WTC11 (cell line): ENCODE data around the gene SERPINH1. TPM values are rescaled to one million over a fixed set of nuclear protein-coding genes. Genes with fewer than 3 reads are reported as not detected.

Experiments used
- EMX1 ChIP-seq: fragments of 250-450 bp; sonication (Bioruptor Pico); IDR thresholded peaks from 2 replicates; pipeline ENCODE4 v1.8.0; 2021; ENCODE audit warnings: mild to moderate bottlenecking
- ETV6 ChIP-seq: sonication (generic); formaldehyde crosslinking; IDR thresholded peaks from 2 replicates; pipeline ENCODE4 v1.8.1; 2022; ENCODE audit warnings: mild to moderate bottlenecking, missing genetic modification reagents
- FOXJ3 ChIP-seq: sonication (generic); formaldehyde crosslinking; IDR thresholded peaks from 2 replicates; pipeline ENCODE4 v1.9.0; 2021; ENCODE audit warnings: missing genetic modification reagents, mild to moderate bottlenecking, borderline replicate concordance
- JUN ChIP-seq: sonication (generic); formaldehyde crosslinking; IDR thresholded peaks from 2 replicates; pipeline ENCODE4 v1.8.0; 2023; ENCODE audit warnings: mild to moderate bottlenecking, missing genetic modification reagents
- NR3C1 ChIP-seq: sonication (generic); formaldehyde crosslinking; conservative IDR thresholded peaks from 2 replicates; pipeline ENCODE4 v1.8.1; 2023; ENCODE audit warnings: low read depth, mild to moderate bottlenecking, missing genetic modification reagents
- PRRX2 ChIP-seq: fragments of 250-450 bp; sonication (Bioruptor Pico); IDR thresholded peaks from 2 replicates; pipeline ENCODE4 v1.8.0; 2021; ENCODE audit warnings: mild to moderate bottlenecking
- SMAD3 ChIP-seq: sonication (generic); formaldehyde crosslinking; IDR thresholded peaks from 2 replicates; pipeline ENCODE4 v1.8.0; 2022; ENCODE audit warnings: missing genetic modification reagents, mild to moderate bottlenecking, borderline replicate concordance
- SMAD4 ChIP-seq: sonication (generic); formaldehyde crosslinking; IDR thresholded peaks from 2 replicates; pipeline ENCODE4 v1.8.0; 2022; ENCODE audit warnings: mild to moderate bottlenecking, missing genetic modification reagents
- SOX15 ChIP-seq: fragments of 250-450 bp; sonication (Bioruptor Pico); IDR thresholded peaks from 2 replicates; pipeline ENCODE4 v1.9.0; 2021; ENCODE audit warnings: mild to moderate bottlenecking
- ZBTB21 ChIP-seq: sonication (generic); formaldehyde crosslinking; IDR thresholded peaks from 2 replicates; pipeline ENCODE4 v1.8.1; 2023; ENCODE audit warnings: mild to moderate bottlenecking, missing genetic modification reagents, borderline replicate concordance
- total RNA-seq: library from RNA; stranded (reverse); gene quantifications from 3 replicates; pipeline ENCODE4 v1.2.3, GENCODE V29; 2021
- TF ChIP-seq, protein P1 (sequence below): sonication (generic); formaldehyde crosslinking; IDR thresholded peaks from 2 replicates; pipeline ENCODE4 v1.8.0; 2023; ENCODE audit warnings: missing genetic modification reagents, mild to moderate bottlenecking, borderline replicate concordance
- TF ChIP-seq, protein P2 (sequence below): sonication (generic); formaldehyde crosslinking; IDR thresholded peaks from 2 replicates; pipeline ENCODE4 v1.8.1; 2022; ENCODE audit warnings: low read depth, mild to moderate bottlenecking, moderate library complexity, missing genetic modification reagents, borderline replicate concordance
- TF ChIP-seq, protein P3 (sequence below): fragments of 250-450 bp; sonication (Bioruptor Pico); IDR thresholded peaks from 2 replicates; pipeline ENCODE4 v1.9.0; 2021; ENCODE audit warnings: moderate library complexity, mild to moderate bottlenecking, inconsistent platforms, borderline replicate concordance
- TF ChIP-seq, protein P4 (sequence below): fragments of 250-450 bp; sonication (Bioruptor Pico); IDR thresholded peaks from 2 replicates; pipeline ENCODE4 v1.9.0; 2021; ENCODE audit warnings: mild to moderate bottlenecking
- TF ChIP-seq, protein P5 (sequence below): sonication (generic); formaldehyde crosslinking; IDR thresholded peaks from 2 replicates; pipeline ENCODE4 v1.8.1; 2023; ENCODE audit warnings: mild to moderate bottlenecking, moderate library complexity, missing genetic modification reagents
- TF ChIP-seq, protein P6 (sequence below): sonication (generic); formaldehyde crosslinking; IDR thresholded peaks from 2 replicates; pipeline ENCODE4 v1.8.1; 2022; ENCODE audit warnings: mild to moderate bottlenecking, missing genetic modification reagents, moderate library complexity, borderline replicate concordance
- TF ChIP-seq, protein P7 (sequence below): sonication (generic); formaldehyde crosslinking; conservative IDR thresholded peaks from 2 replicates; pipeline ENCODE4 v1.8.1; 2023; ENCODE audit warnings: mild to moderate bottlenecking, low read depth, missing genetic modification reagents, moderate library complexity
- TF ChIP-seq, protein P8 (sequence below): sonication (generic); formaldehyde crosslinking; conservative IDR thresholded peaks from 2 replicates; pipeline ENCODE4 v1.8.1; 2022; ENCODE audit warnings: mild to moderate bottlenecking, missing genetic modification reagents
- TF ChIP-seq, protein P9 (sequence below): sonication (generic); formaldehyde crosslinking; IDR thresholded peaks from 2 replicates; pipeline ENCODE4 v1.8.1; 2023; ENCODE audit warnings: mild to moderate bottlenecking, missing genetic modification reagents, moderate library complexity
- TF ChIP-seq, protein P10 (sequence below): sonication (generic); formaldehyde crosslinking; IDR thresholded peaks from 2 replicates; pipeline ENCODE4 v1.8.0; 2022; ENCODE audit warnings: mild to moderate bottlenecking, missing genetic modification reagents

Gene SERPINH1
- total RNA-seq, 1 experiment from 2014 or later, result 411 TPM

DNA sequence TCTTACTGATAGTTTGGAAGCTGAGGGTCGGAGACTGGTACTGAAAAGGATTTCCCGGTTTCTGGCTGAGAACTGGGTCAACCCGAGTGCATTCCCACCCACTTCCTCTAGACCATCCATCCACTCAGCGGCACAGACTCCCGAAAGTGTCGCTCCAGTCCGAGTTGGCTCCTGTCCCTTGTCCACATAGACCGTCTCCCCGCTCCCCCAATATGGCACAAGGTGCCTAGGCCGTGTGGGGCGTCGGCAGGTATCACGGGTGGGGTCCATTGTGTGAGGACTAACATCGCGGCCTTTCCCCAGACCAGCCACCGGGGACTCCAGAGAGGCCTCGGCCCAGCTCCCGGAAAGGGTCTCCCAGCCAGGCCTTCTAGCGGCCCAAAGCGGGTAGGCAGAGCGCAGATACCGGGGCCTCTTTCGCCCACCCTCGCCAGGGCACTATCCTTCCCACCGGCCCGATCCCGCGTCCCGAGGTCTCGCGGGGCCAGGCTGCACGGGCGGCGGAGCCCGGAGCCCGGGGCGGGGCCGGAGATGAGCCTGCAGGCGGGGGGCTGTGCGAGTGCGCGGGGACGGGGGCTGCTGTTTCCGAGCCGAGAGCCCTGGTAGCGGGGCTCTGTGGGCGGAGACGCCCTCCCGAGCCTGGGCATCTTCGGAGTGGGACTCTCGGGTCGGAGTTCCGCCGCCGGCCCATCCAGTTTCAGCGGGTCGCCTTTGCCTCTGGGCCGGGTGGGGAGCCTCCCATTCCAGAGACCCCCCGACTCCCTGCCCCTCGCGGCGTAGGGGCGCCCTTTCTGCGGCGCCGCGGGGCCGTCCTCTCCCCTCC is 21.1 kb downstream of the SERPINH1 start (continued):
- TF ChIP-seq, protein P1, sequence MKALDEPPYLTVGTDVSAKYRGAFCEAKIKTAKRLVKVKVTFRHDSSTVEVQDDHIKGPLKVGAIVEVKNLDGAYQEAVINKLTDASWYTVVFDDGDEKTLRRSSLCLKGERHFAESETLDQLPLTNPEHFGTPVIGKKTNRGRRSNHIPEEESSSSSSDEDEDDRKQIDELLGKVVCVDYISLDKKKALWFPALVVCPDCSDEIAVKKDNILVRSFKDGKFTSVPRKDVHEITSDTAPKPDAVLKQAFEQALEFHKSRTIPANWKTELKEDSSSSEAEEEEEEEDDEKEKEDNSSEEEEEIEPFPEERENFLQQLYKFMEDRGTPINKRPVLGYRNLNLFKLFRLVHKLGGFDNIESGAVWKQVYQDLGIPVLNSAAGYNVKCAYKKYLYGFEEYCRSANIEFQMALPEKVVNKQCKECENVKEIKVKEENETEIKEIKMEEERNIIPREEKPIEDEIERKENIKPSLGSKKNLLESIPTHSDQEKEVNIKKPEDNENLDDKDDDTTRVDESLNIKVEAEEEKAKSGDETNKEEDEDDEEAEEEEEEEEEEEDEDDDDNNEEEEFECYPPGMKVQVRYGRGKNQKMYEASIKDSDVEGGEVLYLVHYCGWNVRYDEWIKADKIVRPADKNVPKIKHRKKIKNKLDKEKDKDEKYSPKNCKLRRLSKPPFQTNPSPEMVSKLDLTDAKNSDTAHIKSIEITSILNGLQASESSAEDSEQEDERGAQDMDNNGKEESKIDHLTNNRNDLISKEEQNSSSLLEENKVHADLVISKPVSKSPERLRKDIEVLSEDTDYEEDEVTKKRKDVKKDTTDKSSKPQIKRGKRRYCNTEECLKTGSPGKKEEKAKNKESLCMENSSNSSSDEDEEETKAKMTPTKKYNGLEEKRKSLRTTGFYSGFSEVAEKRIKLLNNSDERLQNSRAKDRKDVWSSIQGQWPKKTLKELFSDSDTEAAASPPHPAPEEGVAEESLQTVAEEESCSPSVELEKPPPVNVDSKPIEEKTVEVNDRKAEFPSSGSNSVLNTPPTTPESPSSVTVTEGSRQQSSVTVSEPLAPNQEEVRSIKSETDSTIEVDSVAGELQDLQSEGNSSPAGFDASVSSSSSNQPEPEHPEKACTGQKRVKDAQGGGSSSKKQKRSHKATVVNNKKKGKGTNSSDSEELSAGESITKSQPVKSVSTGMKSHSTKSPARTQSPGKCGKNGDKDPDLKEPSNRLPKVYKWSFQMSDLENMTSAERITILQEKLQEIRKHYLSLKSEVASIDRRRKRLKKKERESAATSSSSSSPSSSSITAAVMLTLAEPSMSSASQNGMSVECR (CRISPR knock-in tag), result peak; percentile 69; the same call in 1 of the 2 replicates
- TF ChIP-seq EMX1 (0 out of 2 replicates have a peak, but pooled peaks have one; percentile 10), NR3C1 (0 out of 2 replicates have a peak, but pooled peaks have one; percentile 65), ZBTB21 (CRISPR knock-in tag) (peak; percentile 73; the same call in 1 of the 2 replicates), JUN (CRISPR knock-in tag) (no peak), PRRX2 (CRISPR knock-in tag) (0 out of 2 replicates have a peak, but pooled peaks have one; percentile 59), ETV6 (0 out of 2 replicates have a peak, but pooled peaks have one; percentile 22), FOXJ3 (no peak), SMAD3 (CRISPR knock-in tag) (no peak), SOX15 (CRISPR knock-in tag) (no peak), SMAD4 (CRISPR knock-in tag) (no peak)
- TF ChIP-seq, protein P2, sequence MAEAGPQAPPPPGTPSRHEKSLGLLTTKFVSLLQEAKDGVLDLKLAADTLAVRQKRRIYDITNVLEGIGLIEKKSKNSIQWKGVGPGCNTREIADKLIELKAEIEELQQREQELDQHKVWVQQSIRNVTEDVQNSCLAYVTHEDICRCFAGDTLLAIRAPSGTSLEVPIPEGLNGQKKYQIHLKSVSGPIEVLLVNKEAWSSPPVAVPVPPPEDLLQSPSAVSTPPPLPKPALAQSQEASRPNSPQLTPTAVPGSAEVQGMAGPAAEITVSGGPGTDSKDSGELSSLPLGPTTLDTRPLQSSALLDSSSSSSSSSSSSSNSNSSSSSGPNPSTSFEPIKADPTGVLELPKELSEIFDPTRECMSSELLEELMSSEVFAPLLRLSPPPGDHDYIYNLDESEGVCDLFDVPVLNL (CRISPR knock-in tag), result no peak
- TF ChIP-seq, protein P3, sequence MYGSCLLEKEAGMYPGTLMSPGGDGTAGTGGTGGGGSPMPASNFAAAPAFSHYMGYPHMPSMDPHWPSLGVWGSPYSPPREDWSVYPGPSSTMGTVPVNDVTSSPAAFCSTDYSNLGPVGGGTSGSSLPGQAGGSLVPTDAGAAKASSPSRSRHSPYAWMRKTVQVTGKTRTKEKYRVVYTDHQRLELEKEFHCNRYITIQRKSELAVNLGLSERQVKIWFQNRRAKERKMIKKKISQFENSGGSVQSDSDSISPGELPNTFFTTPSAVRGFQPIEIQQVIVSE, result no peak
- TF ChIP-seq, protein P4, sequence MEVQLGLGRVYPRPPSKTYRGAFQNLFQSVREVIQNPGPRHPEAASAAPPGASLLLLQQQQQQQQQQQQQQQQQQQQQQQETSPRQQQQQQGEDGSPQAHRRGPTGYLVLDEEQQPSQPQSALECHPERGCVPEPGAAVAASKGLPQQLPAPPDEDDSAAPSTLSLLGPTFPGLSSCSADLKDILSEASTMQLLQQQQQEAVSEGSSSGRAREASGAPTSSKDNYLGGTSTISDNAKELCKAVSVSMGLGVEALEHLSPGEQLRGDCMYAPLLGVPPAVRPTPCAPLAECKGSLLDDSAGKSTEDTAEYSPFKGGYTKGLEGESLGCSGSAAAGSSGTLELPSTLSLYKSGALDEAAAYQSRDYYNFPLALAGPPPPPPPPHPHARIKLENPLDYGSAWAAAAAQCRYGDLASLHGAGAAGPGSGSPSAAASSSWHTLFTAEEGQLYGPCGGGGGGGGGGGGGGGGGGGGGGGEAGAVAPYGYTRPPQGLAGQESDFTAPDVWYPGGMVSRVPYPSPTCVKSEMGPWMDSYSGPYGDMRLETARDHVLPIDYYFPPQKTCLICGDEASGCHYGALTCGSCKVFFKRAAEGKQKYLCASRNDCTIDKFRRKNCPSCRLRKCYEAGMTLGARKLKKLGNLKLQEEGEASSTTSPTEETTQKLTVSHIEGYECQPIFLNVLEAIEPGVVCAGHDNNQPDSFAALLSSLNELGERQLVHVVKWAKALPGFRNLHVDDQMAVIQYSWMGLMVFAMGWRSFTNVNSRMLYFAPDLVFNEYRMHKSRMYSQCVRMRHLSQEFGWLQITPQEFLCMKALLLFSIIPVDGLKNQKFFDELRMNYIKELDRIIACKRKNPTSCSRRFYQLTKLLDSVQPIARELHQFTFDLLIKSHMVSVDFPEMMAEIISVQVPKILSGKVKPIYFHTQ, result no peak
- TF ChIP-seq, protein P5, sequence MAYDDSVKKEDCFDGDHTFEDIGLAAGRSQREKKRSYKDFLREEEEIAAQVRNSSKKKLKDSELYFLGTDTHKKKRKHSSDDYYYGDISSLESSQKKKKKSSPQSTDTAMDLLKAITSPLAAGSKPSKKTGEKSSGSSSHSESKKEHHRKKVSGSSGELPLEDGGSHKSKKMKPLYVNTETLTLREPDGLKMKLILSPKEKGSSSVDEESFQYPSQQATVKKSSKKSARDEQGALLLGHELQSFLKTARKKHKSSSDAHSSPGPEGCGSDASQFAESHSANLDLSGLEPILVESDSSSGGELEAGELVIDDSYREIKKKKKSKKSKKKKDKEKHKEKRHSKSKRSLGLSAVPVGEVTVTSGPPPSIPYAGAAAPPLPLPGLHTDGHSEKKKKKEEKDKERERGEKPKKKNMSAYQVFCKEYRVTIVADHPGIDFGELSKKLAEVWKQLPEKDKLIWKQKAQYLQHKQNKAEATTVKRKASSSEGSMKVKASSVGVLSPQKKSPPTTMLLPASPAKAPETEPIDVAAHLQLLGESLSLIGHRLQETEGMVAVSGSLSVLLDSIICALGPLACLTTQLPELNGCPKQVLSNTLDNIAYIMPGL (CRISPR knock-in tag), result peak; percentile 97
- TF ChIP-seq, protein P6, sequence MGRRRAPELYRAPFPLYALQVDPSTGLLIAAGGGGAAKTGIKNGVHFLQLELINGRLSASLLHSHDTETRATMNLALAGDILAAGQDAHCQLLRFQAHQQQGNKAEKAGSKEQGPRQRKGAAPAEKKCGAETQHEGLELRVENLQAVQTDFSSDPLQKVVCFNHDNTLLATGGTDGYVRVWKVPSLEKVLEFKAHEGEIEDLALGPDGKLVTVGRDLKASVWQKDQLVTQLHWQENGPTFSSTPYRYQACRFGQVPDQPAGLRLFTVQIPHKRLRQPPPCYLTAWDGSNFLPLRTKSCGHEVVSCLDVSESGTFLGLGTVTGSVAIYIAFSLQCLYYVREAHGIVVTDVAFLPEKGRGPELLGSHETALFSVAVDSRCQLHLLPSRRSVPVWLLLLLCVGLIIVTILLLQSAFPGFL, result no peak
- TF ChIP-seq, protein P7, sequence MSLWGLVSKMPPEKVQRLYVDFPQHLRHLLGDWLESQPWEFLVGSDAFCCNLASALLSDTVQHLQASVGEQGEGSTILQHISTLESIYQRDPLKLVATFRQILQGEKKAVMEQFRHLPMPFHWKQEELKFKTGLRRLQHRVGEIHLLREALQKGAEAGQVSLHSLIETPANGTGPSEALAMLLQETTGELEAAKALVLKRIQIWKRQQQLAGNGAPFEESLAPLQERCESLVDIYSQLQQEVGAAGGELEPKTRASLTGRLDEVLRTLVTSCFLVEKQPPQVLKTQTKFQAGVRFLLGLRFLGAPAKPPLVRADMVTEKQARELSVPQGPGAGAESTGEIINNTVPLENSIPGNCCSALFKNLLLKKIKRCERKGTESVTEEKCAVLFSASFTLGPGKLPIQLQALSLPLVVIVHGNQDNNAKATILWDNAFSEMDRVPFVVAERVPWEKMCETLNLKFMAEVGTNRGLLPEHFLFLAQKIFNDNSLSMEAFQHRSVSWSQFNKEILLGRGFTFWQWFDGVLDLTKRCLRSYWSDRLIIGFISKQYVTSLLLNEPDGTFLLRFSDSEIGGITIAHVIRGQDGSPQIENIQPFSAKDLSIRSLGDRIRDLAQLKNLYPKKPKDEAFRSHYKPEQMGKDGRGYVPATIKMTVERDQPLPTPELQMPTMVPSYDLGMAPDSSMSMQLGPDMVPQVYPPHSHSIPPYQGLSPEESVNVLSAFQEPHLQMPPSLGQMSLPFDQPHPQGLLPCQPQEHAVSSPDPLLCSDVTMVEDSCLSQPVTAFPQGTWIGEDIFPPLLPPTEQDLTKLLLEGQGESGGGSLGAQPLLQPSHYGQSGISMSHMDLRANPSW, result 0 out of 2 replicates have a peak, but pooled peaks have one; percentile 23
- TF ChIP-seq, protein P8, sequence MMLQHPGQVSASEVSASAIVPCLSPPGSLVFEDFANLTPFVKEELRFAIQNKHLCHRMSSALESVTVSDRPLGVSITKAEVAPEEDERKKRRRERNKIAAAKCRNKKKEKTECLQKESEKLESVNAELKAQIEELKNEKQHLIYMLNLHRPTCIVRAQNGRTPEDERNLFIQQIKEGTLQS (CRISPR knock-in tag), result no peak
- TF ChIP-seq, protein P9, sequence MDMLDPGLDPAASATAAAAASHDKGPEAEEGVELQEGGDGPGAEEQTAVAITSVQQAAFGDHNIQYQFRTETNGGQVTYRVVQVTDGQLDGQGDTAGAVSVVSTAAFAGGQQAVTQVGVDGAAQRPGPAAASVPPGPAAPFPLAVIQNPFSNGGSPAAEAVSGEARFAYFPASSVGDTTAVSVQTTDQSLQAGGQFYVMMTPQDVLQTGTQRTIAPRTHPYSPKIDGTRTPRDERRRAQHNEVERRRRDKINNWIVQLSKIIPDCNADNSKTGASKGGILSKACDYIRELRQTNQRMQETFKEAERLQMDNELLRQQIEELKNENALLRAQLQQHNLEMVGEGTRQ (CRISPR knock-in tag), result 0 out of 2 replicates have a peak, but pooled peaks have one; percentile 16
- TF ChIP-seq, protein P10, sequence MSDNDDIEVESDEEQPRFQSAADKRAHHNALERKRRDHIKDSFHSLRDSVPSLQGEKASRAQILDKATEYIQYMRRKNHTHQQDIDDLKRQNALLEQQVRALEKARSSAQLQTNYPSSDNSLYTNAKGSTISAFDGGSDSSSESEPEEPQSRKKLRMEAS (CRISPR knock-in tag), result 0 out of 2 replicates have a peak, but pooled peaks have one; percentile 14
